IMR-90 (cell line): Measurements from ENCODE around the gene IGFBP1. TPM values are rescaled to one million over a fixed set of nuclear protein-coding genes. Genes with fewer than 3 reads are reported as not detected.

Source experiments
- ATAC-seq: fragments of 200-7000 bp; cut with Tn5 transposase; 2 replicates; pipeline ENCODE4 v1.9.1; 2020; ENCODE audit warnings: low read depth, mild to moderate bottlenecking, moderate library complexity
- BruUV-seq: library from RNA; stranded (reverse); fragments of 400-500 nt; replicated peaks from 2 replicates; lab custom pipeline; 2021; lab: Mats Ljungman, UMichigan
- CTCF ChIA-PET: fragments of 300-600 bp; formaldehyde crosslinking; extraction: SDS; loops from one replicate; lab custom pipeline; 2021; ENCODE audit warnings: antibody characterized with exemption; lab: Yijun Ruan, JAX
- POLR2A ChIA-PET: fragments of 300-600 bp; sonication (Branson Sonifier 250); formaldehyde crosslinking; loops from one replicate; lab custom pipeline; 2022; ENCODE audit warnings: antibody characterized with exemption; ENCODE audit not compliant: unreplicated experiment; lab: Charles Lee
- DNase-seq: peaks from one replicate; pipeline ENCODE4 v3.0.0; 2013
- H2AFZ ChIP-seq: replicated peaks from 2 replicates; pipeline ENCODE3; 2013; ENCODE audit warnings: low read length, mild to moderate bottlenecking; ENCODE audit not compliant: poor library complexity
- H2AK5ac ChIP-seq: 2 replicates; pipeline ENCODE4 v1.6.1; 2013; ENCODE audit warnings: low read depth, low read length, inconsistent platforms
- H2AK9ac ChIP-seq: replicated peaks from 2 replicates; pipeline ENCODE3; 2013; ENCODE audit warnings: mild to moderate bottlenecking, low read depth, low read length, moderate library complexity; ENCODE audit not compliant: poor library complexity
- H2BK120ac ChIP-seq: 2 replicates; pipeline ENCODE4 v1.6.1; 2013; ENCODE audit warnings: low read depth, low read length, inconsistent platforms
- H2BK15ac ChIP-seq: 3 replicates; pipeline ENCODE4 v1.6.1; 2013; ENCODE audit warnings: low read depth, low read length, inconsistent platforms
- H2BK20ac ChIP-seq: 2 replicates; pipeline ENCODE4 v1.6.1; 2013; ENCODE audit warnings: low read depth, mild to moderate bottlenecking, inconsistent platforms, low read length, moderate library complexity
- H2BK5ac ChIP-seq: 2 replicates; pipeline ENCODE4 v1.6.1; 2013; ENCODE audit warnings: mild to moderate bottlenecking, low read depth, low read length, inconsistent platforms; ENCODE audit not compliant: poor library complexity, severe bottlenecking
- H3K14ac ChIP-seq: replicated peaks from 2 replicates; pipeline ENCODE4 v1.6.1; 2013; ENCODE audit warnings: low read depth, low read length, inconsistent platforms
- H3K18ac ChIP-seq: 2 replicates; pipeline ENCODE4 v1.6.1; 2013; ENCODE audit warnings: low read depth, low read length, control low read depth
- H3K23ac ChIP-seq: 2 replicates; pipeline ENCODE4 v1.6.1; 2013; ENCODE audit warnings: low read depth, low read length, inconsistent platforms
- H3K27ac ChIP-seq: 2 replicates; pipeline ENCODE4 v1.5.1; 2013; ENCODE audit warnings: mild to moderate bottlenecking, control low read depth, low read length; ENCODE audit not compliant: insufficient read depth
- H3K27me3 ChIP-seq: 2 replicates; pipeline ENCODE4 v1.6.1; 2013; ENCODE audit warnings: low read length; ENCODE audit not compliant: control insufficient read depth, insufficient read depth
- H3K36me3 ChIP-seq: 2 replicates; pipeline ENCODE4 v1.6.1; 2013; ENCODE audit warnings: low read length, mixed read lengths; ENCODE audit not compliant: control insufficient read depth, insufficient read depth
- H3K4ac ChIP-seq: 2 replicates; pipeline ENCODE4 v1.6.1; 2013; ENCODE audit warnings: low read depth, low read length, inconsistent platforms
- H3K4me1 ChIP-seq: 2 replicates; pipeline ENCODE4 v1.6.1; 2013; ENCODE audit warnings: low read length, mixed read lengths; ENCODE audit not compliant: control insufficient read depth, insufficient read depth
- H3K4me2 ChIP-seq: 2 replicates; pipeline ENCODE4 v1.6.1; 2013; ENCODE audit warnings: low read depth, mild to moderate bottlenecking, control low read depth, low read length, moderate library complexity
- H3K4me3 ChIP-seq: 2 replicates; pipeline ENCODE4 v1.5.1; 2013; ENCODE audit warnings: low read depth, mild to moderate bottlenecking, control low read depth, low read length, moderate library complexity; ENCODE audit not compliant: insufficient read depth
- H3K56ac ChIP-seq: 2 replicates; pipeline ENCODE4 v1.6.1; 2013; ENCODE audit warnings: low read length, inconsistent platforms; ENCODE audit not compliant: insufficient read depth; ENCODE audit errors: extremely low read depth
- H3K79me1 ChIP-seq, 2 experiments: 2 replicates each; pipeline ENCODE4 v1.6.1; 2013; ENCODE audit warnings: low read length in 2 of 2, inconsistent platforms in 1 of 2, low read depth in 1 of 2
- H3K9ac ChIP-seq: 2 replicates; pipeline ENCODE4 v1.6.1; 2013; ENCODE audit warnings: low read depth, low read length, control low read depth
- H3K9me1 ChIP-seq: 2 replicates; pipeline ENCODE4 v1.6.1; 2013; ENCODE audit warnings: low read length, inconsistent platforms; ENCODE audit not compliant: insufficient read depth
- H3K9me3 ChIP-seq: 2 replicates; pipeline ENCODE4 v1.6.1; 2013; ENCODE audit warnings: low read length; ENCODE audit not compliant: control insufficient read depth, insufficient read depth
- H4K20me1 ChIP-seq: 2 replicates; pipeline ENCODE4 v1.6.1; 2013; ENCODE audit warnings: low read length, inconsistent platforms; ENCODE audit not compliant: insufficient read depth
- H4K5ac ChIP-seq: 2 replicates; pipeline ENCODE4 v1.6.1; 2013; ENCODE audit warnings: mild to moderate bottlenecking, low read depth, low read length, control low read depth
- H4K8ac ChIP-seq, 2 experiments: 2 replicates each; pipeline ENCODE4 v1.6.1; 2013; ENCODE audit warnings: low read depth in 2 of 2, low read length in 2 of 2, control low read depth in 1 of 2, inconsistent platforms in 1 of 2
- H4K91ac ChIP-seq: 2 replicates; pipeline ENCODE4 v1.6.1; 2013; ENCODE audit warnings: low read depth, low read length, inconsistent platforms; ENCODE audit not compliant: insufficient read depth
- BHLHE40 ChIP-seq: fragments of 150-350 bp; IDR thresholded peaks from 2 replicates; pipeline ENCODE4 v1.6.1; 2016; ENCODE audit warnings: mild to moderate bottlenecking, low read depth, low read length
- CEBPB ChIP-seq: IDR thresholded peaks from 2 replicates; pipeline ENCODE4 v1.6.1; 2012; ENCODE audit warnings: low read depth, low read length, improper control_type of control experiment
- CHD1 ChIP-seq: IDR thresholded peaks from 2 replicates; pipeline ENCODE4 v1.6.1; 2012; ENCODE audit warnings: low read depth, low read length, improper control_type of control experiment
- FOS ChIP-seq: fragments of 150-350 bp; IDR thresholded peaks from 2 replicates; pipeline ENCODE4 v1.6.1; 2016; ENCODE audit warnings: low read depth, low read length
- MAFK ChIP-seq: IDR thresholded peaks from 2 replicates; pipeline ENCODE4 v1.6.1; 2012; ENCODE audit warnings: low read depth, low read length, improper control_type of control experiment
- MAZ ChIP-seq: IDR thresholded peaks from 2 replicates; pipeline ENCODE4 v1.6.1; 2012; ENCODE audit warnings: low read depth, mild to moderate bottlenecking, low read length, improper control_type of control experiment, moderate library complexity, borderline replicate concordance
- NFE2L2 ChIP-seq: fragments of 150-350 bp; IDR thresholded peaks from 2 replicates; pipeline ENCODE4 v1.6.1; 2016; ENCODE audit warnings: low read depth, mild to moderate bottlenecking, low read length
- POLR2A ChIP-seq: IDR thresholded peaks from 2 replicates; pipeline ENCODE4 v1.6.1; 2012; ENCODE audit warnings: mild to moderate bottlenecking, low read depth, low read length
- RAD21 ChIP-seq: IDR thresholded peaks from 2 replicates; pipeline ENCODE4 v1.6.1; 2012; ENCODE audit warnings: low read length, improper control_type of control experiment
- RCOR1 ChIP-seq: IDR thresholded peaks from 2 replicates; pipeline ENCODE4 v1.6.1; 2012; ENCODE audit warnings: mild to moderate bottlenecking, low read length, improper control_type of control experiment; ENCODE audit not compliant: insufficient replicate concordance
- RFX5 ChIP-seq: IDR thresholded peaks from 2 replicates; pipeline ENCODE4 v1.8.0; 2012; ENCODE audit warnings: low read depth, mild to moderate bottlenecking, low read length, moderate library complexity
- SMC3 ChIP-seq: fragments of 150-350 bp; IDR thresholded peaks from 2 replicates; pipeline ENCODE4 v1.6.1; 2016; ENCODE audit warnings: low read depth, mild to moderate bottlenecking, antibody characterized with exemption, low read length, moderate library complexity
- WGBS, 2 experiments: methylation state at CpG; one replicate each; pipeline versions ENCODE4 v1.1.5 to v1.1.7; 2013; ENCODE audit warnings: missing lambda C conversion rate in 2 of 2; ENCODE audit not compliant: insufficient read length in 1 of 2; ENCODE audit errors: extremely low coverage in 2 of 2; 5-methylcytosine and 5-hydroxymethylcytosine counted together
- dilution Hi-C: fragments of 300-500 bp; cut with HindIII; formaldehyde crosslinking; loops from one replicate; pipeline ENCODE4 v1.14.3; 2018; ENCODE audit warnings: low sequenced_read_pairs; ENCODE audit not compliant: unreplicated experiment
- in situ Hi-C: fragments of 300-500 bp; cut with MboI; formaldehyde crosslinking; loops from 3 replicates; pipeline ENCODE4 v1.14.3; 2019; ENCODE audit warnings: low sequenced_read_pairs, inconsistent platforms, mixed read lengths
- intact Hi-C: fragments of 100-400 bp; cut with micrococcal nuclease; formaldehyde crosslinking; loops from 2 replicates; pipeline ENCODE4 v1.10.0; 2022
- polyA plus RNA-seq, 3 experiments: library from polyadenylated mRNA; depleted of rRNA; stranded (reverse); fragments of >200 nt; gene quantifications; 2 replicates each; pipeline ENCODE4 v1.2.3, GENCODE V29; 2012; ENCODE audit warnings: low replicate concordance in 1 of 3
- total RNA-seq: library from RNA; depleted of rRNA; stranded (reverse); fragments of >200 nt; gene quantifications from 2 replicates; pipeline ENCODE4 v1.2.3, GENCODE V29; 2012
- TF ChIP-seq, protein P1 (sequence below): fragments of 150-350 bp; IDR thresholded peaks from 2 replicates; pipeline ENCODE4 v1.6.1; 2017; ENCODE audit warnings: mild to moderate bottlenecking, antibody characterized with exemption, low read length, low read depth
- TF ChIP-seq, protein P2 (sequence below): conservative IDR thresholded peaks from 2 replicates; pipeline ENCODE4 v1.5.1; 2012; ENCODE audit warnings: mild to moderate bottlenecking, low read depth, low read length, improper control_type of control experiment

The IGFBP1 gene
- total and polyA plus RNA-seq, 2 of the 4 experiments (the other 2 are of a cell fraction), result not detected

DNA sequence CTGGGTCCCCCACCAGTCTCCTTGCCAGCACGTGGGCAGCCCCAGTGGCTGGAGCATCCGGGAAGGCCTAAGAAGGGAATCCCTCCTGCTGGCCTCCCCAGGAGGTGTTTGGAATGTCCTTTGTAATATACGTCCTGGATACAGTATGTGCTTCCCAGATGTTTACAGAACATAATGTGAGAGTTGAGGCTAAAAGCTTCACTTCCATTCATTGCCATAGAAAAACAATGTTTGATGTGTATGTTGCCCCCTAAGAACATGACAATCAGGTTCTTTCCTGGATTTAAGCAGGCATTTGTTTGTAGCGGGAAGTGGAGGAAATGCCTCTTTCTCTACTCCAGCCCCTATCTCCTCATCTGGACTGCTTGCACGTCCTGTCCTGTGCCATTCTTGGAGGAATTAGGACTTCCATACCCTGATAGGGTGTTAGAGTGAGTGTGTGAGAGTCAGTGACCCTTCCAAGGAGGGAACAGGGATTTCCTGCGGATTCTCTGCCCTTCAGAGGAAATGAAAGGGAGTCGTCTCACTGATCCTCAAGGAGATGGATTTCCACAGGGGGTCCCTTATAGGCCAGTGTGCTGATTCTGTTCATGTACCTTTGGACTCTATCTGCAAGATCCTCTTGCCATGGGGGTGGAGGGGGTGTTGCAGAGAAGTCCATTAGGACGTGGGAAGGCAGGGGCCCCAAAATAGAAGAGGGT, 1.2 kb downstream of the IGFBP1 start:
- Histone ChIP-seq H3K4me3 (no peak overlapping the region), H3K79me1 (no peaks in the 10 kb centered on the region), H4K5ac (no peak overlapping the region), H3K27me3 (peaks cover 36% of the 10 kb centered on the region), H3K56ac (no peak overlapping the region), H3K9me1 (0 out of 2 replicates have a peak, but pooled peaks cover 3% of the 10 kb centered on the region), H3K4me1 (no peaks in the 10 kb centered on the region), H2AFZ (peak overlapping the region; percentile 16), H3K27ac (no peak overlapping the region), H3K9me3 (no peaks in the 10 kb centered on the region), H2BK5ac (no peak overlapping the region), H4K8ac (no peak overlapping the region), H3K4ac (no peak overlapping the region), H4K20me1 (no peaks in the 10 kb centered on the region), H3K36me3 (no peaks in the 10 kb centered on the region), H2AK9ac (peak overlapping the region; percentile 66), H2AK5ac (no peak overlapping the region), H2BK120ac (no peak overlapping the region), H2BK20ac (no peak overlapping the region), H3K9ac (no peak overlapping the region), H3K18ac (no peak overlapping the region), H3K23ac (no peak overlapping the region), H3K4me2 (no peak overlapping the region), H3K14ac (no peak overlapping the region), H2BK15ac (no peak overlapping the region), H4K91ac (no peak overlapping the region)
- ATAC-seq (no peak), DNase-seq (no peak)
- in situ Hi-C loops (loop anchor here (5.0 kb wide), 1 partner anchor 1293 kb away; no protein-coding TSS in a partner anchor), intact Hi-C loops (no loop called here), dilution Hi-C loops (no loop called here)
- CTCF ChIA-PET, result interaction anchor here (0.6 kb wide), 1 partner anchor 29 kb away, joined by 3 read pairs; no protein-coding TSS in a partner anchor
- no CpG with 5 or more reads among the region's 8 CpGs for WGBS, 2 experiments
- POLR2A ChIA-PET, result no interaction called here
- BruUV-seq, result no TSS peak
- TF ChIP-seq, protein P1, sequence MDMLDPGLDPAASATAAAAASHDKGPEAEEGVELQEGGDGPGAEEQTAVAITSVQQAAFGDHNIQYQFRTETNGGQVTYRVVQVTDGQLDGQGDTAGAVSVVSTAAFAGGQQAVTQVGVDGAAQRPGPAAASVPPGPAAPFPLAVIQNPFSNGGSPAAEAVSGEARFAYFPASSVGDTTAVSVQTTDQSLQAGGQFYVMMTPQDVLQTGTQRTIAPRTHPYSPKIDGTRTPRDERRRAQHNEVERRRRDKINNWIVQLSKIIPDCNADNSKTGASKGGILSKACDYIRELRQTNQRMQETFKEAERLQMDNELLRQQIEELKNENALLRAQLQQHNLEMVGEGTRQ, result no peak
- TF ChIP-seq RAD21, result no peak
- TF ChIP-seq CEBPB, result no peak
- TF ChIP-seq, protein P2, sequence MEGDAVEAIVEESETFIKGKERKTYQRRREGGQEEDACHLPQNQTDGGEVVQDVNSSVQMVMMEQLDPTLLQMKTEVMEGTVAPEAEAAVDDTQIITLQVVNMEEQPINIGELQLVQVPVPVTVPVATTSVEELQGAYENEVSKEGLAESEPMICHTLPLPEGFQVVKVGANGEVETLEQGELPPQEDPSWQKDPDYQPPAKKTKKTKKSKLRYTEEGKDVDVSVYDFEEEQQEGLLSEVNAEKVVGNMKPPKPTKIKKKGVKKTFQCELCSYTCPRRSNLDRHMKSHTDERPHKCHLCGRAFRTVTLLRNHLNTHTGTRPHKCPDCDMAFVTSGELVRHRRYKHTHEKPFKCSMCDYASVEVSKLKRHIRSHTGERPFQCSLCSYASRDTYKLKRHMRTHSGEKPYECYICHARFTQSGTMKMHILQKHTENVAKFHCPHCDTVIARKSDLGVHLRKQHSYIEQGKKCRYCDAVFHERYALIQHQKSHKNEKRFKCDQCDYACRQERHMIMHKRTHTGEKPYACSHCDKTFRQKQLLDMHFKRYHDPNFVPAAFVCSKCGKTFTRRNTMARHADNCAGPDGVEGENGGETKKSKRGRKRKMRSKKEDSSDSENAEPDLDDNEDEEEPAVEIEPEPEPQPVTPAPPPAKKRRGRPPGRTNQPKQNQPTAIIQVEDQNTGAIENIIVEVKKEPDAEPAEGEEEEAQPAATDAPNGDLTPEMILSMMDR, result no peak
- TF ChIP-seq MAZ, result no peak
- TF ChIP-seq POLR2A, result no peak
- TF ChIP-seq CHD1, result no peak
- no peak for TF ChIP-seq BHLHE40
- TF ChIP-seq SMC3, result no peak
- TF ChIP-seq MAFK, result no peak
- TF ChIP-seq RFX5, result no peak
- TF ChIP-seq NFE2L2, result no peak
- no peak for TF ChIP-seq FOS
- no peak for TF ChIP-seq RCOR1
